A549 (cell line): ENCODE data around the gene AVPI1.

Experiments used
- ESRRA ChIP-seq: fragments of 150-350 bp; IDR thresholded peaks from 2 replicates; pipeline ENCODE4 v1.6.1; 2014; ENCODE audit warnings: mild to moderate bottlenecking, low read length, borderline replicate concordance
- KDM1A ChIP-seq: fragments of 200-600 bp; sonication (generic); IDR thresholded peaks from 2 replicates; pipeline ENCODE4 v1.6.1; 2016; ENCODE audit warnings: low read depth, mild to moderate bottlenecking
- NFE2L2 ChIP-seq: fragments of 150-350 bp; conservative IDR thresholded peaks from 2 replicates; pipeline ENCODE4 v1.6.1; 2014; ENCODE audit warnings: low read length
- ZNF302 ChIP-seq: fragments of 250-450 bp; sonication (Bioruptor Pico); IDR thresholded peaks from 2 replicates; pipeline ENCODE4 v1.9.0; 2021; ENCODE audit warnings: inconsistent platforms, mild to moderate bottlenecking, moderate library complexity
- TF ChIP-seq, protein P1 (sequence below): fragments of >200 bp; sonication (Bioruptor Twin); formaldehyde crosslinking; IDR thresholded peaks from 3 replicates; pipeline ENCODE4 v1.5.1; 2016
- TF ChIP-seq, protein P2 (sequence below): fragments of 250-450 bp; sonication (Bioruptor Pico); IDR thresholded peaks from 2 replicates; pipeline ENCODE4 v1.5.0; 2021; ENCODE audit warnings: mild to moderate bottlenecking, moderate library complexity, borderline replicate concordance

DNA sequence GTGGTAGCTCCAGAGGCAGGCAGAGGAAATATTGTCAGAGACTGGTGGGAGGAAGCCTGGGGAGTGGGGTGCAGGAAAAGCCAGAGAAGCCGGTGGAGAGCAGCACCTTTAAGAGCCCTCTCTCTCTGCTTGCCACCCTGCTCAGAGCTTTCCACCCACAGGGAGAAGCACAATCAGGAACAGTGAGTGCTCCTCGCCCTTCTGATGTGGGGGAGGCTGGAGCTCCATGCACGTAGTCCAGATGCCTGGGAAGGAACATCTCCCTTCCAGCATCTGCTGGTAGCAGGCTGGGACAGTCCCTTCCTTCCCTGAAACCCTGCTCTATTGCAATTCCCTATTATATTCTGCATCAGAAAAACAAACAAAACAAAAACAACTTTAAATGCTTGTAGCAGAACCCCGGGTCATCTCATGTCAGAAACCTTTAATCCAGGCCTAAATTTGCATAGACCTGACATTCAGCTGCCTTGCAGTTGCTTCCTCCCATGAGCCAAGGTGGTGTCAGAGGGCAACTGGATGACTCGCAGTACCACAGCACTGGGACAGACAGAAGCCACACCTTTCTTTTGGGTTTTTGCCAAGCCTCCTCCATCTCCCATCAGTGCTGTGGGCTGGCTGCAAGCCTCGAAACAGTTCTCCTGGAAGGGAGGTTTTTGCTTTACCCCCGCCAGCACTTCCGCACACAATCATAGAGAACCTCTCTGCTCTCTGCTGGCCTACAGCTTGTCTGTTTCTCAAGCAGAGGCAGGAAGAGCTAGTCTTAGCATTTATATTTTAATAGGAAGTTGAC, 13.1 kb downstream of the AVPI1 start:
- TF ChIP-seq, protein P1, sequence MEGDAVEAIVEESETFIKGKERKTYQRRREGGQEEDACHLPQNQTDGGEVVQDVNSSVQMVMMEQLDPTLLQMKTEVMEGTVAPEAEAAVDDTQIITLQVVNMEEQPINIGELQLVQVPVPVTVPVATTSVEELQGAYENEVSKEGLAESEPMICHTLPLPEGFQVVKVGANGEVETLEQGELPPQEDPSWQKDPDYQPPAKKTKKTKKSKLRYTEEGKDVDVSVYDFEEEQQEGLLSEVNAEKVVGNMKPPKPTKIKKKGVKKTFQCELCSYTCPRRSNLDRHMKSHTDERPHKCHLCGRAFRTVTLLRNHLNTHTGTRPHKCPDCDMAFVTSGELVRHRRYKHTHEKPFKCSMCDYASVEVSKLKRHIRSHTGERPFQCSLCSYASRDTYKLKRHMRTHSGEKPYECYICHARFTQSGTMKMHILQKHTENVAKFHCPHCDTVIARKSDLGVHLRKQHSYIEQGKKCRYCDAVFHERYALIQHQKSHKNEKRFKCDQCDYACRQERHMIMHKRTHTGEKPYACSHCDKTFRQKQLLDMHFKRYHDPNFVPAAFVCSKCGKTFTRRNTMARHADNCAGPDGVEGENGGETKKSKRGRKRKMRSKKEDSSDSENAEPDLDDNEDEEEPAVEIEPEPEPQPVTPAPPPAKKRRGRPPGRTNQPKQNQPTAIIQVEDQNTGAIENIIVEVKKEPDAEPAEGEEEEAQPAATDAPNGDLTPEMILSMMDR: no peak
- no peak for TF ChIP-seq ESRRA
- TF ChIP-seq ZNF302 (CRISPR knock-in tag): no peak
- no peak for TF ChIP-seq NFE2L2
- TF ChIP-seq, protein P2, sequence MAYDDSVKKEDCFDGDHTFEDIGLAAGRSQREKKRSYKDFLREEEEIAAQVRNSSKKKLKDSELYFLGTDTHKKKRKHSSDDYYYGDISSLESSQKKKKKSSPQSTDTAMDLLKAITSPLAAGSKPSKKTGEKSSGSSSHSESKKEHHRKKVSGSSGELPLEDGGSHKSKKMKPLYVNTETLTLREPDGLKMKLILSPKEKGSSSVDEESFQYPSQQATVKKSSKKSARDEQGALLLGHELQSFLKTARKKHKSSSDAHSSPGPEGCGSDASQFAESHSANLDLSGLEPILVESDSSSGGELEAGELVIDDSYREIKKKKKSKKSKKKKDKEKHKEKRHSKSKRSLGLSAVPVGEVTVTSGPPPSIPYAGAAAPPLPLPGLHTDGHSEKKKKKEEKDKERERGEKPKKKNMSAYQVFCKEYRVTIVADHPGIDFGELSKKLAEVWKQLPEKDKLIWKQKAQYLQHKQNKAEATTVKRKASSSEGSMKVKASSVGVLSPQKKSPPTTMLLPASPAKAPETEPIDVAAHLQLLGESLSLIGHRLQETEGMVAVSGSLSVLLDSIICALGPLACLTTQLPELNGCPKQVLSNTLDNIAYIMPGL (CRISPR knock-in tag): no peak
- no peak for TF ChIP-seq KDM1A
